Sigmoid colon (tissue), 4 donors: ENCODE data around the gene WDR33.

Source experiments
- CTCF ChIP-seq, 4 experiments: fragments of 450-650 bp in 3 of 4; fragments of 200-600 bp in 1 of 4; IDR thresholded peaks; one replicate each; pipeline ENCODE4 v1.5.1; 2016 to 2019; ENCODE audit warnings: antibody characterized with exemption in 4 of 4, mild to moderate bottlenecking in 3 of 4, moderate library complexity in 2 of 4
- EP300 ChIP-seq, 4 donors: sonication (generic); formaldehyde crosslinking; IDR thresholded peaks; one replicate each; pipeline ENCODE4 v1.6.1; 2017; ENCODE audit warnings: antibody characterized with exemption in 4 of 4
- POLR2A ChIP-seq, 2 donors: fragments of 450-650 bp; IDR thresholded peaks; one replicate each; pipeline ENCODE4 v1.6.1; 2016; ENCODE audit warnings: antibody characterized with exemption in 2 of 2, mild to moderate bottlenecking in 2 of 2, moderate library complexity in 2 of 2
- POLR2AphosphoS5 ChIP-seq, 4 donors: sonication (generic); formaldehyde crosslinking; IDR thresholded peaks; one replicate each; pipeline ENCODE4 v1.6.1; 2017; ENCODE audit warnings: antibody characterized with exemption in 4 of 4

GRCh38 chr2:127658146-127658545, 152.8 kb downstream of the WDR33 start:
- no peak for TF ChIP-seq CTCF (IDR thresholded peaks at IDR 0.05)
- no peak for TF ChIP-seq POLR2AphosphoS5 (IDR thresholded peaks at IDR 0.05)
- no peak for TF ChIP-seq POLR2A (IDR thresholded peaks at IDR 0.05)
- TF ChIP-seq EP300 (IDR thresholded peaks at IDR 0.05) = no peak
